GM18505 (cell line): ENCODE measurements around the gene L1CAM.

ENCODE experiments used
- ATAC-seq: cut with Tn5 transposase; IDR thresholded peaks from one replicate; pipeline ENCODE4 v1.9.1; 2021; ENCODE audit not compliant: unreplicated experiment
- POLR2A ChIP-seq: IDR thresholded peaks from 4 replicates; pipeline ENCODE4 v1.6.1; 2011; ENCODE audit warnings: borderline replicate concordance; ENCODE audit not compliant: insufficient read depth, insufficient read length; ENCODE audit errors: extremely low read depth

Gene L1CAM

DNA sequence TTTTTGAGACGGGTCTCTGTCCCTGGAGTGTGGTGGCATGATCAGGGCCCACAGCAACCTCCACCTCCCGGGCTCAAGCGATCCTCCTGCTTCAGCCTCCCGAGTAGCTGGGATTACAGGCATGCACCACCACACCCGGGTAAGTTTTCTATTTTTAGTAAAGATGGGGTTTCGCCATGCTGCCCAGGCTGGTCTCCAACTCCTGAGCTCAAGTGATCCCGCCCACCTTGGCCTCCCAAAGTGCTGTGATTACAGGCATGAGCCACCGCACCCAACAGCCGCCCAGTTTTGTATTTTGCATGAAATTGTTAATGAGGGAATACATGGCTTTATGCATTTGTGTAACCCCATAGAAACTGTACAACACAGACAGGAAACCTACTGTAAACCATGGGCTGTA is 42.9 kb upstream of the L1CAM start:
- ATAC-seq = no peak
- TF ChIP-seq POLR2A = no peak

DNA sequence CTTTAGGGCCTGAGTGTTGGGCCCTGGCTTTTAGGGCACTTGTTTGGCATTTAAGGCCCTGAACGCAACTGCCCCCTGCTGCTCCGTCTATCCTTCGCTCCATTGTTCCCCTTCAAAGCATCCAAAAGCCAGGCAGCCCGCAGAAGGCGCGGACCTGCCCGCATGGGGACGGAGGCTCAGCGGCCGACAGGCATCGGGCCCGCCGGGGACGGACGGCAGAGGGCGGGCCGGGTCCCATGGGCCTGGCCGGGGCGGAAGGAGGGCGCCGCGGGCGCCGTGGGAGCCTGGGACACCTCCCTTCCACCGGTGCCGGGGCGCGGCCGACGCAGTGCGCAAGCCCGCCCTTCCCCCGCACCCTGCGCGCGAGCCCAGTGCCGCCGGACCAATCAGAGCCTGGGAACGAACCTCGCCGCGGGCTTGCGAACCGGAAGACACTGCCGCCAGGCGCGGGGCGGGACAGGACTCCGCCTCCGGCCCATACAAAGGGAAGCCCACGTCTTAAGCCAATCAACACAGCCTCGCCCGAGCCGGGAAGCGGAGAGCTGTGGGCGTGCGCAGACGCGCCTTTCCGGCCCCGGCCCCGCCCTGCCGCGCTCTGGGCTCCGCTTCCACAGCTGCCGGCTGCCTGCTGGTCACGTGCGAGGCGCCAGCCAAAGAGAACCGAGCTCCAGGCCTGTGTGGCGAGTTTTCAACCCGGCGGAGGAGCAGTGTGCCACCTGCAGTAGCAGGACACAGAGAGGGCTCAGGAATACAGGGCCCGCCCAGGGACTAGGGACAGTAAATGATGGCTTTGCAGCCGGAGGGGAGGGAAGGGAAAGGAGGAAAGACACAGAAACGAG is 42.2 kb upstream of the L1CAM start:
- TF ChIP-seq POLR2A = peak; percentile 68
- ATAC-seq = peak; percentile 81

DNA sequence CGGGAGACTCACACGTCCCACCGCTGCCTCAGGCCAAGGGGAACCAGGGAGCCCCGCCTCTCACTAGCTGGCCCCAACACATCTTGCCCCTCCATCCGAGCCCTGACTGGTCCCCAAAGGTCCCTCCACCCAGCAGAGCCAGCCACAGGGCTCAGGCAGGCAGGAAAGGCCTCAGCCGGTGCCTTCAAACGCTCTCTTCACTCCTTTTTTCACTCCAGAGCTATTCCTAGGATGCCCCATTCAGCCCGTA is 41.6 kb upstream of the L1CAM start:
- TF ChIP-seq POLR2A = no peak
- no peak for ATAC-seq

DNA sequence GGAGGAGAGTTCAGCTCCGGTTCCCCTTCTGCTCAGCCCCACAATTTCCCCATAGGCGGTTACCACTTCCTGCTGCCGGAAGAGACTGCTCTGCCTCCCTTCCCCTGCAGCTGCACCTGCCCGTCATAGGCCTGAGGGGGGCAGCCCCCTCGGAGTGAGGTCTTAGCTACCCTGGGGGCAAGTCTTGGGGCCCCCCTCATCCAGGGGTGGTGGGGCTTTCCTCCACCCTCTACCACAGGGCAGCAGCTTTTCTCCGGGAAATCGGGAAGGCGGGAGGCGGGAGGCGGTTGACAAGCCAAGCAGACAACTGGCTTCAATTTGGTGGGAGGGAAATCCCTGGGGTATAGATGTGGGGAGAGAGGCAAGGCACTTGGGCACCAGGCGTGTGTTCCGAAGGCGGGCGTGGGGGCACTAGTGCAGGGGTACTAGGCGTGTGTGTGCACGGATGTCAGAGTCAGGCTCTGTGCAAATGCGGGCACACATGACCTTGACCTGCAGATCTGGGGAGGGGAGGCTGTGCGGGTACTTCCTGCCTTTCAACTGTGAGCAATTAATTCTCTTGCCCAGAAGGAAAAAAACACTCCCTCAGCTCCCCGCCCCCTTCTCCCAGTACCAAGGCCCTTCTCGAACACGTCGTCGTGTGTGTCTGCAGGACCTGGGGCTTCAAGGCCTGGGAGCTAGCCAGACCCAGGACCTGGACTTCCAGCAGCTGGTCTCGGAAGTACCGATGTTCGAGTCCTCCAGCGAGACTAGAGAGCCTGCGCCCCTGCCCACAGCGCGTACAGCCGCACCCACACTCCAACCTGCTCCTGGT is 41.1 kb upstream of the L1CAM start:
- no peak for TF ChIP-seq POLR2A
- ATAC-seq = peak; percentile 34

DNA sequence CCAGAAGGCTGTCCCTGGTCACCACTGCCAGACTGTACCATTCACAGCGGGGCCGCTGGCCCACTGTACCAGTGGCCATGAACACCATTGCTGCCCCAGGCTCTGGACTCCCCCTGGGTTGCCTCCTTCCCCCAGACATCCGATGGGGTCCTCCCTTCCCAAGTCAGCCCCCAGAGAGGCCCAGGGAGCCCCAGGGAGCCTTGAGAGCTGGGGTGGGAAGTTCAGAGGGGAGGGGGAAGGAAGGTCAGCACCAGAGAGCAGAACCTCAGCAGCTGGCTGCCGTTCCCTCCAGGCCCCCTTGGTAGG is 40.5 kb upstream of the L1CAM start:
- peak; percentile 63 for TF ChIP-seq POLR2A
- no peak for ATAC-seq

DNA sequence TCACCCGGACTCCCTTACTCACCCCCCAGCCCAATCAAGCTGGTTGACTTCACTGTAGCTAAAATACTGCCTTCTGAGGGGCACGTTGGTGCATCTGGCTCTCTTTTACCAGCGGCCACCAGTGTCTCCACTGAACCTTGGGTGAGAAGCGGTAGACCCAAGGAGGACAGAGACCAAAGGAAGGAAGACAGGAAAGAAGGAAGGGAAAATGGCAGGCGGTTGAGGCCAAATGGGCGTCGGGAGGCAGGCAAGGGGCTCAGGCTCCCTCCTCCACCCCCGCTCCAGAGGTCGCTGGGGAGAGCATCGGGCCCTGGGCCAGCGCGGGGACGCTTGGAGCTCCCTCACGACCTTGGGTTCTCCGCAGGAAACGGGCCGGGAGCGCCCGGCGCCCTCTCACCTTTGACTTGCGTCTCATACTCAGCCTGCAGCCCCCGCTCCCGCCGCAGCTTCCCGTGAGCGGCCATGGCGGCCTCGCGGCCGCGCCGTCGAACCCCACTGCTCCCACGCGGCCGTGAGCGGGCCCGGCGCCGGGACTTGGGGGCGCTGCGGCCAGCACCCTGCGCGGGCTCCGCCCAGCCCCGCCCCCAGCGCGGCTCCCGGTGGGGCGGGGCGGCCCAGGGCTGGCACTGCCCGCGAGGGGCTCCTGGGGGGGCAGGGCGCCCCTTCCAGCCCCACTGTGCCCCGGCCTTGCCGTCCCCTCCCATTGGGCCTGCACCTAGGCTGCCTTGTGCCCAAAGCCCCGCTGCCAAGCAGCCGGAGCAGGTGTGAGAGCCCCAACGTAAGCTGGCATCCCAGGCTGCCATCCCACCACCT is 40.0 kb upstream of the L1CAM start, which contains the start of gene ARHGAP4:
Gene ARHGAP4, minus strand, starts transcription at position 526 of the 813 bp plus-strand sequence. Its CDS starts 62 bp downstream, at position 464.
- peak; percentile 15 for TF ChIP-seq POLR2A
- ATAC-seq = no peak

DNA sequence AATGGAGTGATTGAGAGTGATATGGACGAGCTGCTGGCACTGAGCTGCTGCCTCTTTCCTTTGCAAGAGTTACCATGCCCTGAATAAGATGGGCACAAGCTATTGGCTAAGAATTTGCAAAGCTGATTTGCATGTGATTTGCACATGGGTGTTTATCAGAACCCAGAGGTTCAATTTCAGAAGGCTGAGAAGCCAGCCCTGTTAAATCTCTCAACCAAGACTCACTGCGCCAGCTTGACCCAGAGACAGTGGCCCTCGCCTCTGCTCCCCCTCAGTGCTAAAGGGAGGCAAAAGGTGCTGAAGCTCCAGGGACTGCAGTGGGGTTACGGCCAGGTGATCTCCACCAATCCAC is 39.4 kb upstream of the L1CAM start:
- ATAC-seq = no peak
- TF ChIP-seq POLR2A = peak; percentile 98

DNA sequence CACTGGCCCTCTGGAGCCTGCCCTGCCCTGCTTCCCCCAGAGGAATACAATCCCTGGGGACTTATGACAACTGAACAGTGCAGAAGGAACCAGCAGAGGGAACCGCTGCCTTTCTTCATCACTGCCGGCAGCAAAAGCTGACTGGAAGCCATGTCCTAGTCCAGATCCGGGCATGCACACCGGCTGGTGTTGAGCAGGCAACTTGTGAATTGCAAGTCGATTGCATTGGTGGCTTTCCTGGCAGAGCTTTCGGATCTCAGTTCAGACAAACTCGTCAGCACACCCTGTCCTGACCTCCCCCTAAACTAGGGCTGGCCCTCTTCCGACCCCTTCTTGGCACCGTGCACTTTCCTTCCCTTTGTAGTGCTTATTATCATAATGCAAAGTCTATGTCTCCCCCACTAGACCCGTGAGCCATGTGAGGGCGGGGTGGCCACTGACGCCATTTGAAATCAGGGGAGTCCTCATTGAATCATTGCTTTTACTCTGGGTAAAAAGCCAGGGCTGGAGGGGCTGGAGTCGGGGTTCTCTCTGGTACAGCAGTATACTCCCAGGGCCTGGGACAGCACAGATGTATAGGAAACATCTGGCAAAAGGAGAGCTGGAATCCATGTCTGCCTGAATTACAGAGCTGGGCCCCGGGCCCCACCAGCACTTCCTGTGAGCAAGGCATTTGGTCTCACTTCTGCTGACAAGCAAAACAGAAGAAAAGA is 38.3 kb upstream of the L1CAM start:
- no peak for ATAC-seq
- no peak for TF ChIP-seq POLR2A

DNA sequence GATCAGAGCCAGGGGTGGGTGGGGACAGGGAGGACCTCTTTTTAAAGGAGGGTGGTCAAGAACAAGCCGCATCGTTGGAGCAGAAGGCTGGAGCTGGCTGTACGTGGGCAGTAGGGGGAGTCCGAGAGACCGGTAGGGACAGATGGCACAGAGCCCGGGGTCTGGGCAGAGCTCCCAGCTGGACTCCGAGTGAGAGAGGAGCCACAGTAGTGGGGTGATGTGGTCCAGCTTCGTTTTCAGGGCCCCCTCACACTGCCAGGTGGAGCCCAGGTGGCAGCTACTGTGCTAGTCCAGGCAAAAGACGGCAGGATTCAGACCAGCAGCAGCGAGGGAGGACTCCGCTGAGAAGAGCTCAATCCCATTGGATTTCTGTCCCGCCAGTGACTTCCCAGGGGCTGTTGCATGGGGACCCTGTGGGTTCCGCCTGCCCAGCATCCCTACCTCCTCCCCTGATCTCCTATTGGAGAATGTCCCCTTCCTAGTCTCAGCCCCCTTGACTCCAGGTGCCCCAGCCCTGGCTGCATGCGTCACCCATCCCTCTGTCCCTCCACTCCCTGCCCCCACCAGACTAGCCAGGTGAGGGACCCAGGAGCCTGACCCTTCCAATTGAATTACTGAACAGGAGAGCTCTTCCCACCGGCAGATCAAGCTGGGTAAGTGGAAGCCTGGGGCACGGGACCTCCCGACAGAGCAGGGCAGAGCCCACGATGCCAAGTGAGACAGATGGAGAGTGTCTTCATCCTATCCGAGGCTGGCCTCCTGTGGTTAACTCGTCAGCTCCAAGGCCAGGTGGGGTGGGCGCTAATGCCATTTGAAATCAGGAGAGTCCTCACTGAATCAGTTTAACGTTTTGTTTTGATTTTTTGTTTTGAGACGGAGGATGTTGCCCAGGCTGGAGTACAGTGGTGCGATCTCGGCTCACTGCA is 37.2 kb upstream of the L1CAM start:
- TF ChIP-seq POLR2A = no peak
- ATAC-seq = no peak

DNA sequence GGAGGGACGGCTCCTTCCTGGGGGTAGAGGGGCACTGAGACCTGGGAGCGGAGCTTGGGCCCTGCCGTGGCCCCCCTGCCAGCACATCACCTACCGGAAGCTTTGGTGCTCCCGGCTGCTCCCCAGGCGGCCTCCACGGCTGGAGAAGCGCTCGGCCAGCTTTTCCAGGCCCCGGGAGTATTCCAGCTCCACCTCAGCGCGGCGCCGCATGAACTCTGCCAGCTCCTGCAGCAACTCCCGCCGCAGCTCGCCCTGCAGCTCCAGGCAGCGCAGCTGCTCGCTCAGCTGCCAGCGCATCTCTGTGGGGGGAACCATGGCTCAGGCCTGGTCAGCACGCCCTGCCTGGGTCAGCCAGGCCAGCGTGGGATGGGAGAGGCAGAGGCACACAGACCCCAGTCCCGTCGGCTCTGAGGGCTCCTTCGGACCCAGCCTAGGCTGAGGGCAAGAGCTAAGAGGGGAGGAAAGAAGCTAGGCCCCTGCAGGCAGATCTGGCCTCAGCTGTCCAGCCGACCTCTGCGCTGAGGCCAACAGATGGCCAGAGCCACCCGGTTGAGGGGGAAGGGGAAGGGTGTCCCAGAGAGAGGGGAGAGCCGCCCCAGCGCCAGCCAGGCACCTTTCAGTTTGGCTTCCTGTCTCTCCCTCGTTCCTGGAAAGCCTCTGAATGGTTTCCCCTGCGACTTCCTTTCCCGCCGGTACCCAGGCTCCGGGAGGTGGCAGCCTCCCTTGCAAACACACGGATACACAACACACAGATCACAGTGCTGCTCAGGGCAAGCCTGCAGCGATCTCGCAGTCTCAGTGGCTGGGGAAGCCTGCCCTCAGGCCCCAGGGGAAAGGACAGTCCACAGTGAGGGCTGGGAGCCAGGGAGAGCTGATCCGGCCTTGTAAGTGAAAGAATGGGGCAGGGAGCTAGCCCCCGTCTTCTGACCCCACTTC is 35.8 kb upstream of the L1CAM start:
- no peak for TF ChIP-seq POLR2A
- ATAC-seq = no peak

DNA sequence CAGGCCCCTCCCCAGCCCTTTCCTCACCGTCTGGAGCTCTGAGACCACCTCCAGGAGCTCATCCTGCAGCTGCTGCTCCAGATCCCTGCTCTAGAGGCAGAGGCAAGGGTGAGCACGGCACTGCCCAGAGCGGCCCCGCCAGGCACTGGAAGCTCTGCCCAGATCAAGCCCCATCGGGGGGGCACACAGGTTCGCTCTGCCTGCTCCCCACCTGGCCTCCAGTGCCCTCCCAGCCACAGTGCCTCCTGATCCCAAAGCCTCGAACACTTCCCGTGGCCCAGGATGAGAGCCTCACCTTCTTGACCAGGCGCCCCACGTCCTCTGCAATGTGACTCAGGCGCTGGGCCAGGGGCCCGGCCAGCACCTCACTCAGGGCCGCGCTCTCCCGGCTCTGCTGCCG is 35.1 kb upstream of the L1CAM start:
- ATAC-seq = no peak
- no peak for TF ChIP-seq POLR2A
